GM12878 (cell line): ENCODE data around the gene C1QBP. TPM values are rescaled to one million over a fixed set of nuclear protein-coding genes. Genes with fewer than 3 reads are reported as not detected.

Source experiments
- ATAC-seq: fragments of 200-7000 bp; cut with Tn5 transposase; 3 replicates; pipeline ENCODE4 v1.9.1; 2020; ENCODE audit warnings: mild to moderate bottlenecking, moderate library complexity
- BruUV-seq: library from RNA; stranded (reverse); fragments of 400-500 nt; replicated peaks from 2 replicates; lab custom pipeline; 2021; lab: Mats Ljungman, UMichigan
- CTCF ChIA-PET: fragments of 300-600 bp; sonication (Branson Sonifier 250); formaldehyde crosslinking; extraction: SDS; loops from one replicate; lab custom pipeline; 2021; ENCODE audit warnings: inconsistent platforms; lab: Yijun Ruan, JAX
- POLR2A ChIA-PET: fragments of 350-600 bp; formaldehyde crosslinking; extraction: SDS; loops from one replicate; lab custom pipeline; 2021; ENCODE audit warnings: inconsistent platforms; lab: Charles Lee
- RAD21 ChIA-PET: fragments of 300-600 bp; sonication (Branson Sonifier 250); formaldehyde crosslinking; loops from one replicate; lab custom pipeline; 2023; ENCODE audit warnings: antibody characterized with exemption; ENCODE audit not compliant: unreplicated experiment; lab: Charles Lee
- SMC1A ChIA-PET: fragments of 300-600 bp; sonication (Branson Sonifier 250); formaldehyde crosslinking; loops from one replicate; lab custom pipeline; 2023; ENCODE audit not compliant: unreplicated experiment, uncharacterized antibody; lab: Charles Lee
- DNase-seq: peaks from one replicate; pipeline ENCODE4 v3.0.0-alpha.2; 2011; ENCODE audit warnings: low read depth, low spot score
- FAIRE-seq: peaks from 3 replicates; lab custom pipeline; 2011; peaks lifted over from hg19 to GRCh38; lab: Jason Lieb, UNC
- H2AFZ ChIP-seq: 2 replicates; pipeline ENCODE4 v1.6.0; 2011; ENCODE audit warnings: low read depth, low read length, control low read depth; ENCODE audit not compliant: control insufficient read depth
- H3K27ac ChIP-seq: 2 replicates; pipeline ENCODE4 v1.5.1; 2011; ENCODE audit warnings: control low read depth; ENCODE audit not compliant: control insufficient read depth, insufficient read depth
- H3K27me3 ChIP-seq, 2 experiments: replicated peaks in 1 of 2; 2 replicates each; pipeline versions ENCODE4 v1.6.0 to v1.6.1; 2011; ENCODE audit warnings: low read length in 1 of 2; ENCODE audit not compliant: control insufficient read depth in 2 of 2, insufficient read depth in 2 of 2
- H3K36me3 ChIP-seq, 2 experiments: 2 replicates each; pipeline ENCODE4 v1.5.1; 2011; ENCODE audit warnings: low read length in 1 of 2; ENCODE audit not compliant: control insufficient read depth in 2 of 2, insufficient read depth in 2 of 2
- H3K4me1 ChIP-seq: 2 replicates; pipeline ENCODE4 v1.6.1; 2011; ENCODE audit warnings: mild to moderate bottlenecking, low read length, moderate library complexity, mixed read lengths; ENCODE audit not compliant: control insufficient read depth, insufficient read depth
- H3K4me2 ChIP-seq: 2 replicates; pipeline ENCODE4 v1.6.0; 2011; ENCODE audit warnings: control low read depth; ENCODE audit not compliant: control insufficient read depth, insufficient read depth
- H3K4me3 ChIP-seq: fragments of 200-600 bp; sonication (generic); 2 replicates; pipeline ENCODE4 v1.5.1; 2016
- H3K79me2 ChIP-seq: 2 replicates; pipeline ENCODE4 v1.6.0; 2011; ENCODE audit warnings: low read length; ENCODE audit not compliant: control insufficient read depth, insufficient read depth
- H3K9ac ChIP-seq: 2 replicates; pipeline ENCODE4 v1.8.0; 2011; ENCODE audit warnings: low read length, control low read depth, mixed read lengths; ENCODE audit not compliant: control insufficient read depth, insufficient read depth
- H3K9me3 ChIP-seq: replicated peaks from 3 replicates; pipeline ENCODE4 v1.5.1; 2011; ENCODE audit warnings: mild to moderate bottlenecking, low read length; ENCODE audit not compliant: control insufficient read depth, insufficient read depth
- H4K20me1 ChIP-seq: 2 replicates; pipeline ENCODE4 v1.6.0; 2011; ENCODE audit not compliant: control insufficient read depth, insufficient read depth
- ATF7 ChIP-seq: fragments of 450-650 bp; IDR thresholded peaks from 2 replicates; pipeline ENCODE4 v1.6.1; 2016; ENCODE audit warnings: low read depth, mild to moderate bottlenecking
- EED ChIP-seq: sonication (generic); IDR thresholded peaks from 2 replicates; pipeline ENCODE4 v1.6.1; 2016; ENCODE audit warnings: antibody characterized with exemption, low read depth
- ETV6 ChIP-seq, 2 experiments: fragments of 450-650 bp in 1 of 2; IDR thresholded peaks in 1 of 2; conservative IDR thresholded peaks in 1 of 2; 2 replicates each; pipeline ENCODE4 v1.6.1; 2014; ENCODE audit warnings: antibody characterized with exemption in 1 of 2, borderline replicate concordance in 1 of 2, low read depth in 1 of 2, mild to moderate bottlenecking in 1 of 2, moderate library complexity in 1 of 2
- HDAC2 ChIP-seq: fragments of 200-600 bp; sonication (generic); IDR thresholded peaks from 2 replicates; pipeline ENCODE4 v1.6.1; 2017
- IRF5 ChIP-seq: fragments of 450-650 bp; IDR thresholded peaks from 2 replicates; pipeline ENCODE4 v1.6.1; 2017; ENCODE audit warnings: borderline replicate concordance
- MEF2A ChIP-seq: IDR thresholded peaks from 2 replicates; pipeline ENCODE4 v1.6.1; 2011; ENCODE audit warnings: low read depth, mild to moderate bottlenecking, low read length, moderate library complexity; ENCODE audit not compliant: insufficient read depth
- MTA3 ChIP-seq: IDR thresholded peaks from 2 replicates; pipeline ENCODE4 v1.6.1; 2012; ENCODE audit warnings: low read length, inconsistent platforms, borderline replicate concordance
- PBX3 ChIP-seq: IDR thresholded peaks from 2 replicates; pipeline ENCODE4 v1.6.1; 2011; ENCODE audit warnings: mild to moderate bottlenecking, low read depth, low read length, moderate library complexity; ENCODE audit not compliant: insufficient replicate concordance
- POU2F2 ChIP-seq: IDR thresholded peaks from 3 replicates; pipeline ENCODE4 v1.6.1; 2011; ENCODE audit warnings: low read depth, mild to moderate bottlenecking, low read length, borderline replicate concordance
- ZBED1 ChIP-seq: IDR thresholded peaks from 2 replicates; pipeline ENCODE4 v1.6.1; 2016; ENCODE audit warnings: borderline replicate concordance
- ZBTB40 ChIP-seq: fragments of 450-650 bp; IDR thresholded peaks from 2 replicates; pipeline ENCODE4 v1.6.1; 2016; ENCODE audit warnings: mild to moderate bottlenecking, moderate library complexity, borderline replicate concordance
- WGBS: methylation state at CpG from one replicate; pipeline ENCODE4 v1.1.6; 2016; ENCODE audit warnings: low lambda C conversion rate; ENCODE audit not compliant: insufficient replicate concordance, insufficient coverage; ENCODE audit errors: missing lambda C conversion rate; 5-methylcytosine and 5-hydroxymethylcytosine counted together
- in situ Hi-C: fragments of 300-500 bp; cut with MboI; formaldehyde crosslinking; loops from 9 replicates; pipeline ENCODE4 v1.14.3; 2018; ENCODE audit warnings: mixed read lengths
- intact Hi-C: fragments of 100-400 bp; cut with micrococcal nuclease; formaldehyde crosslinking; loops from one replicate; pipeline ENCODE4 v1.14.2; 2022; ENCODE audit not compliant: unreplicated experiment
- polyA plus RNA-seq, 11 experiments: library from polyadenylated mRNA; depleted of rRNA in 4 of 11; unstranded in 6 of 11; stranded (reverse) in 5 of 11; fragments of >200 nt; fragmentation: Nextera tagmentation in 4 of 11; fragmentation: Illumina TruSeq in 1 of 11; extraction: Ambion mirVana in 4 of 11; extraction: Trizol in 1 of 11; gene quantifications; 1 replicate in 1 of 11; 2 replicates in 10 of 11; pipeline versions ENCODE4 v1.2.1 to v1.2.3, GENCODE V29; 2011 to 2016; ENCODE audit warnings: inconsistent platforms in 2 of 11, missing spikeins in 2 of 11, low read depth in 1 of 11
- total RNA-seq, 4 experiments: library from RNA; depleted of rRNA in 3 of 4; stranded (reverse); fragments of >200 nt in 3 of 4; fragmentation: Illumina TruSeq in 1 of 4; extraction: Trizol in 1 of 4; gene quantifications; 2 replicates each; pipeline versions ENCODE4 v1.2.1 to v1.2.3, GENCODE V29; 2013 to 2021

Gene C1QBP
- total and polyA plus RNA-seq, 10 of the 15 experiments (the other 5 are each of a cell fraction or from before 2014, with no cell fraction given): 124 to 989 (median 429) TPM

- H3K9me3 ChIP-seq: no peaks in the 10 kb centered on the region
- no peak for DNase-seq
- RAD21 ChIA-PET: no interaction called here
- no peak overlapping the region for H2AFZ ChIP-seq
- CTCF ChIA-PET: no interaction called here
- no peak overlapping the region for H3K9ac ChIP-seq
- in situ Hi-C loops: no loop called here
- intact Hi-C loops: no loop called here
- no peak overlapping the region for H3K4me2 ChIP-seq
- 95% methylated on average over 8 of the region's 8 CpGs for WGBS
- SMC1A ChIA-PET: interaction anchor here (2.8 kb wide), 1 partner anchor 10 kb away, joined by 7 read pairs; no protein-coding TSS in a partner anchor
- H3K4me1 ChIP-seq: no peaks in the 10 kb centered on the region
- no peaks in the 10 kb centered on the region for H4K20me1 ChIP-seq
- TF ChIP-seq ETV6 (conservative IDR thresholded peaks at IDR 0.05 in 1 of 2, IDR thresholded peaks at IDR 0.05 in 1 of 2; ENCODE audit: borderline replicate concordance in 1 of 2, low read depth in 1 of 2) (no peak), IRF5 (no peak), POU2F2 (no peak), ZBED1 (no peak)
- TF ChIP-seq, all 136 proteins: peak for 0
- no TSS peak for BruUV-seq
- peaks cover 20 to 28% of the 10 kb centered on the region in 2 experiments for H3K36me3 ChIP-seq
- no peaks in the 10 kb centered on the region; the same call in 1 of the 2 replicates for H3K79me2 ChIP-seq
- no peak for FAIRE-seq
- H3K27ac ChIP-seq: no peak overlapping the region
- no peak overlapping the region for H3K4me3 ChIP-seq
- ATAC-seq: no peak
- POLR2A ChIA-PET: no interaction called here
- H3K27me3 ChIP-seq: no peaks in the 10 kb centered on the region
These were observed 7.8 kb upstream of the C1QBP start for GRCh38 chr17:5446786-5447185.

GRCh38 chr17:5444209-5444608 lies 5.3 kb upstream of the C1QBP start:
- no peak overlapping the region for H3K4me2 ChIP-seq
- H3K9me3 ChIP-seq: no peaks in the 10 kb centered on the region
- H3K79me2 ChIP-seq: no peaks in the 10 kb centered on the region; the same call in none of the 2 replicates
- H3K27ac ChIP-seq: no peak overlapping the region
- peaks cover 19 to 20% of the 10 kb centered on the region in 2 experiments for H3K36me3 ChIP-seq
- ChIA-PET RAD21 (no interaction called here), CTCF (no interaction called here), SMC1A (no interaction called here), POLR2A (no interaction called here)
- no TSS peak for BruUV-seq
- WGBS: 96% methylated on average over 22 of the region's 22 CpGs
- in situ Hi-C loops: no loop called here
- ATAC-seq (no peak), DNase-seq (no peak), FAIRE-seq (no peak)
- H4K20me1 ChIP-seq: no peaks in the 10 kb centered on the region
- intact Hi-C loops: no loop called here
- no peaks in the 10 kb centered on the region for H3K27me3 ChIP-seq
- H3K9ac ChIP-seq: no peak overlapping the region
- H3K4me3 ChIP-seq: no peak overlapping the region
- H2AFZ ChIP-seq: no peak overlapping the region
- H3K4me1 ChIP-seq: 0 out of 2 replicates have a peak, but pooled peaks cover 5% of the 10 kb centered on the region
- no peak for TF ChIP-seq MTA3
- no peak for TF ChIP-seq ZBTB40
- TF ChIP-seq HDAC2: no peak
- no peak for TF ChIP-seq ZBED1
- no peak for TF ChIP-seq PBX3
- TF ChIP-seq MEF2A: no peak
- TF ChIP-seq EED: no peak
- TF ChIP-seq ATF7: no peak
